SU-DHL-6 (cell line): ENCODE results near the gene NPR3.

ENCODE experiments used
- CTCF ChIP-seq: fragments of 200-600 bp; sonication (generic); IDR thresholded peaks from one replicate; pipeline ENCODE4 v1.5.1; 2017; ENCODE audit warnings: antibody characterized with exemption, mild to moderate bottlenecking, low read length, moderate library complexity; ENCODE audit not compliant: insufficient read depth, poor library complexity, severe bottlenecking
- EZH2phosphoT487 ChIP-seq: fragments of 200-600 bp; sonication (generic), shearing (Covaris generic); conservative IDR thresholded peaks from 2 replicates; pipeline ENCODE4 v1.6.1; 2018; ENCODE audit warnings: mild to moderate bottlenecking, antibody characterized with exemption, low read length, moderate library complexity, mixed read lengths

GRCh38 chr5:32692036-32692746 is 18.9 kb upstream of the NPR3 start:
- TF ChIP-seq CTCF (no peak), EZH2phosphoT487 (no peak)
